GM12872 (cell line): ENCODE data around the gene FGD3.

Source experiments
- CTCF ChIP-seq: IDR thresholded peaks from 3 replicates; pipeline ENCODE4 v1.5.1; 2011; ENCODE audit warnings: low read depth, mild to moderate bottlenecking, low read length, moderate library complexity; ENCODE audit not compliant: insufficient read depth

Gene FGD3

GRCh38 chr9:92962303-92962649, 15.0 kb downstream of the FGD3 start:
- TF ChIP-seq CTCF = no peak

- no peak for TF ChIP-seq CTCF
Measured at GRCh38 chr9:92962846-92963245, 15.5 kb downstream of the FGD3 start.

GRCh38 chr9:92963831-92964606, 16.7 kb downstream of the FGD3 start:
- TF ChIP-seq CTCF = no peak

GRCh38 chr9:92964607-92965060, 17.3 kb downstream of the FGD3 start:
- TF ChIP-seq CTCF = no peak

- no peak for TF ChIP-seq CTCF
Measured at GRCh38 chr9:92965061-92965758, 17.9 kb downstream of the FGD3 start.

GRCh38 chr9:92965759-92966517, 18.6 kb downstream of the FGD3 start:
- no peak for TF ChIP-seq CTCF

- TF ChIP-seq CTCF = no peak
Measured at GRCh38 chr9:92966518-92966800, 19.1 kb downstream of the FGD3 start.
